Loucy (cell line): ENCODE measurements around the gene PCAT6.

Experiments used
- H2AFZ ChIP-seq: fragments of 200-600 bp; sonication (generic); 2 replicates; pipeline ENCODE4 v1.6.0; 2016; ENCODE audit warnings: antibody characterized with exemption, mild to moderate bottlenecking, low read length, moderate library complexity
- H3F3A ChIP-seq: fragments of 200-600 bp; 2 replicates; pipeline ENCODE4 v1.6.0; 2016; ENCODE audit warnings: antibody characterized with exemption, low read depth, mild to moderate bottlenecking
- H3K27me3 ChIP-seq: fragments of 200-600 bp; sonication (generic); 2 replicates; pipeline ENCODE4 v1.6.1; 2014; ENCODE audit warnings: low read length, mild to moderate bottlenecking; ENCODE audit not compliant: insufficient read depth, poor library complexity, severe bottlenecking
- H3K36me3 ChIP-seq: fragments of 200-600 bp; sonication (generic); 2 replicates; pipeline ENCODE4 v1.6.1; 2016; ENCODE audit warnings: low read length; ENCODE audit not compliant: insufficient read depth
- H3K4me1 ChIP-seq: fragments of 200-600 bp; sonication (generic); 2 replicates; pipeline ENCODE4 v1.5.1; 2014; ENCODE audit warnings: low read length, mild to moderate bottlenecking; ENCODE audit not compliant: insufficient read depth, poor library complexity, severe bottlenecking
- H3K4me2 ChIP-seq: fragments of 200-600 bp; sonication (generic); 2 replicates; pipeline ENCODE4 v1.6.0; 2014; ENCODE audit warnings: antibody characterized with exemption, low read length, low read depth, mild to moderate bottlenecking; ENCODE audit not compliant: poor library complexity, severe bottlenecking
- H3K4me3 ChIP-seq: fragments of 200-600 bp; sonication (generic); 2 replicates; pipeline ENCODE4 v1.5.1; 2014; ENCODE audit warnings: low read length, mild to moderate bottlenecking, mixed read lengths; ENCODE audit not compliant: poor library complexity, severe bottlenecking
- H3K79me2 ChIP-seq: fragments of 200-600 bp; sonication (generic); 2 replicates; pipeline ENCODE4 v1.6.1; 2014; ENCODE audit warnings: low read length; ENCODE audit not compliant: insufficient read depth
- H3K9ac ChIP-seq: fragments of 200-600 bp; sonication (generic); 2 replicates; pipeline ENCODE4 v1.6.0; 2014; ENCODE audit warnings: mild to moderate bottlenecking, low read depth, low read length, moderate library complexity; ENCODE audit not compliant: poor library complexity, severe bottlenecking
- H3K9me2 ChIP-seq: fragments of 200-600 bp; sonication (generic); replicated peaks from 2 replicates; pipeline ENCODE4 v1.6.1; 2016; ENCODE audit warnings: low read depth, low read length, mixed read lengths
- H3K9me3 ChIP-seq: fragments of 200-600 bp; sonication (generic); 2 replicates; pipeline ENCODE4 v1.6.1; 2014; ENCODE audit warnings: mild to moderate bottlenecking, antibody characterized with exemption, low read length, low read depth; ENCODE audit not compliant: insufficient read depth
- H4K20me1 ChIP-seq: fragments of 200-600 bp; sonication (generic); 2 replicates; pipeline ENCODE4 v1.6.0; 2014; ENCODE audit warnings: antibody characterized with exemption, low read length, mild to moderate bottlenecking; ENCODE audit not compliant: insufficient read depth, poor library complexity, severe bottlenecking
- CTCF ChIP-seq: fragments of 200-600 bp; sonication (generic); conservative IDR thresholded peaks from 2 replicates; pipeline ENCODE4 v1.5.1; 2014; ENCODE audit warnings: mild to moderate bottlenecking, antibody characterized with exemption, low read length
- EZH2phosphoT487 ChIP-seq: fragments of 200-600 bp; IDR thresholded peaks from 2 replicates; pipeline ENCODE4 v1.6.1; 2018; ENCODE audit warnings: antibody characterized with exemption, mild to moderate bottlenecking, moderate library complexity, borderline replicate concordance

Gene PCAT6

GRCh38 chr1:202812176-202813026 lies 1.6 kb downstream of the PCAT6 start:
- H3K79me2 ChIP-seq: peaks cover 34% of the 10 kb centered on the region
- H3K4me3 ChIP-seq: peak overlapping the region; percentile 96
- H4K20me1 ChIP-seq: peaks cover 5% of the 10 kb centered on the region
- no peaks in the 10 kb centered on the region for H3K9me3 ChIP-seq
- H3K9me2 ChIP-seq: no peaks in the 10 kb centered on the region
- H3F3A ChIP-seq: 0 out of 2 replicates have a peak, but pooled peaks cover 7% of the 10 kb centered on the region
- H3K4me1 ChIP-seq: peaks cover 30% of the 10 kb centered on the region
- H3K9ac ChIP-seq: peak overlapping the region; percentile 77
- no peaks in the 10 kb centered on the region for H3K27me3 ChIP-seq
- H3K4me2 ChIP-seq: peak overlapping the region; percentile 88
- no peak overlapping the region for H2AFZ ChIP-seq
- no peak for TF ChIP-seq EZH2phosphoT487
- no peak for TF ChIP-seq CTCF
- no peaks in the 10 kb centered on the region for H3K36me3 ChIP-seq

GRCh38 chr1:202815120-202815519 lies 4.4 kb downstream of the PCAT6 start:
- H3F3A ChIP-seq: no peaks in the 10 kb centered on the region
- no peaks in the 10 kb centered on the region for H3K27me3 ChIP-seq
- TF ChIP-seq CTCF (no peak), EZH2phosphoT487 (no peak)
- no peaks in the 10 kb centered on the region for H3K36me3 ChIP-seq
- H4K20me1 ChIP-seq: no peaks in the 10 kb centered on the region
- no peak overlapping the region for H3K9ac ChIP-seq
- no peaks in the 10 kb centered on the region for H3K9me2 ChIP-seq
- H3K4me2 ChIP-seq: no peak overlapping the region
- H2AFZ ChIP-seq: no peak overlapping the region
- peaks cover 16% of the 10 kb centered on the region for H3K4me1 ChIP-seq
- H3K79me2 ChIP-seq: peaks cover 16% of the 10 kb centered on the region; the same call in 1 of the 2 replicates
- no peak overlapping the region for H3K4me3 ChIP-seq
- H3K9me3 ChIP-seq: no peaks in the 10 kb centered on the region

- Histone ChIP-seq H3K4me2 (no peak overlapping the region), H3K4me3 (no peak overlapping the region), H3K9ac (no peak overlapping the region), H3F3A (no peaks in the 10 kb centered on the region), H3K79me2 (no peaks in the 10 kb centered on the region), H3K9me3 (no peaks in the 10 kb centered on the region), H4K20me1 (no peaks in the 10 kb centered on the region), H2AFZ (no peak overlapping the region), H3K4me1 (no peaks in the 10 kb centered on the region), H3K9me2 (no peaks in the 10 kb centered on the region), H3K36me3 (no peaks in the 10 kb centered on the region), H3K27me3 (no peaks in the 10 kb centered on the region)
- TF ChIP-seq EZH2phosphoT487: no peak
- no peak for TF ChIP-seq CTCF
These were observed 8.1 kb downstream of the PCAT6 start for GRCh38 chr1:202818819-202819218.
